Common myeloid progenitor, CD34-positive (primary cell): ENCODE results near the gene FTO.

Source experiments
- CTCF ChIA-PET: fragments of 350-600 bp; sonication (Branson Sonifier 250); formaldehyde crosslinking; loops from one replicate; lab custom pipeline; 2021; ENCODE audit warnings: antibody characterized with exemption; lab: Charles Lee
- POLR2A ChIA-PET: fragments of 350-600 bp; sonication (Branson Sonifier 250); formaldehyde crosslinking; loops from one replicate; lab custom pipeline; 2021; ENCODE audit warnings: antibody characterized with exemption; lab: Charles Lee
- DNase-seq, 3 donors: peaks; one replicate each; pipeline versions ENCODE4 v3.0.0 to v3.0.0-alpha.2; 2013
- H3K27ac ChIP-seq, 2 experiments: 1 replicate in 1 of 2; 2 replicates in 1 of 2; pipeline ENCODE4 v1.7.0; 2013; ENCODE audit warnings: inconsistent platforms in 2 of 2, low read length in 2 of 2, mild to moderate bottlenecking in 2 of 2, low read depth in 1 of 2, moderate library complexity in 1 of 2; ENCODE audit not compliant: severe bottlenecking in 2 of 2, insufficient read depth in 1 of 2, poor library complexity in 1 of 2
- H3K27me3 ChIP-seq, 5 experiments: replicated peaks in 2 of 5; 1 replicate in 3 of 5; 2 replicates in 2 of 5; pipeline versions ENCODE4 v1.6.1 to v1.7.0; 2013; ENCODE audit warnings: low read length in 4 of 5, mild to moderate bottlenecking in 2 of 5, moderate library complexity in 2 of 5, inconsistent platforms in 1 of 5; ENCODE audit not compliant: insufficient read depth in 5 of 5, control insufficient read depth in 4 of 5
- H3K36me3 ChIP-seq, 4 experiments: 1 replicate in 2 of 4; 2 replicates in 2 of 4; pipeline versions ENCODE4 v1.6.1 to v1.7.0; 2013; ENCODE audit warnings: low read length in 3 of 4, control low read depth in 1 of 4, mild to moderate bottlenecking in 1 of 4; ENCODE audit not compliant: control insufficient read depth in 4 of 4, insufficient read depth in 4 of 4
- H3K4me1 ChIP-seq, 4 experiments: 1 replicate in 3 of 4; 2 replicates in 1 of 4; pipeline versions ENCODE4 v1.6.1 to v1.7.1; 2013; ENCODE audit warnings: low read length in 3 of 4, mild to moderate bottlenecking in 3 of 4, control low read depth in 1 of 4, inconsistent platforms in 1 of 4, moderate library complexity in 1 of 4; ENCODE audit not compliant: control insufficient read depth in 4 of 4, insufficient read depth in 4 of 4; ENCODE audit errors: control extremely low read depth in 1 of 4
- H3K4me3 ChIP-seq, 7 experiments: 1 replicate in 4 of 7; 2 replicates in 3 of 7; pipeline versions ENCODE4 v1.5.1 to v1.7.0; 2013; ENCODE audit warnings: mild to moderate bottlenecking in 7 of 7, low read length in 6 of 7, moderate library complexity in 6 of 7, inconsistent platforms in 2 of 7, low read depth in 2 of 7, control low read depth in 1 of 7; ENCODE audit not compliant: insufficient read depth in 4 of 7, control insufficient read depth in 1 of 7; ENCODE audit errors: extremely low read depth in 1 of 7
- H3K9me3 ChIP-seq, 5 experiments: 1 replicate in 4 of 5; 2 replicates in 1 of 5; pipeline versions ENCODE4 v1.6.1 to v1.7.1; 2013; ENCODE audit warnings: low read length in 4 of 5, mild to moderate bottlenecking in 2 of 5, inconsistent platforms in 1 of 5, low read depth in 1 of 5, moderate library complexity in 1 of 5; ENCODE audit not compliant: control insufficient read depth in 4 of 5, insufficient read depth in 2 of 5; ENCODE audit errors: control extremely low read depth in 1 of 5
- WGBS: methylation state at CpG from one replicate; pipeline ENCODE4 v1.1.5; 2013; ENCODE audit not compliant: insufficient coverage; 5-methylcytosine and 5-hydroxymethylcytosine counted together

Gene FTO

GRCh38 chr16:53745086-53745485 is 41.1 kb downstream of the FTO start:
- peaks cover 0 to 8% (median 5%) of the 10 kb centered on the region in 4 experiments for H3K4me1 ChIP-seq
- no peaks in the 10 kb centered on the region for H3K36me3 ChIP-seq
- H3K9me3 ChIP-seq = peaks cover 0 to 2% (median 0%) of the 10 kb centered on the region in 5 experiments
- POLR2A ChIA-PET = no interaction called here
- WGBS = 100% methylated on average over 1 of the region's 3 CpGs
- H3K27ac ChIP-seq = no peak overlapping the region
- H3K4me3 ChIP-seq = no peak overlapping the region
- no peak for DNase-seq
- H3K27me3 ChIP-seq = no peaks in the 10 kb centered on the region
- CTCF ChIA-PET = no interaction called here

GRCh38 chr16:53745753-53746266 is 41.9 kb downstream of the FTO start:
- ChIA-PET CTCF (no interaction called here), POLR2A (no interaction called here)
- WGBS = 100% methylated on average over 2 of the region's 4 CpGs
- H3K4me3 ChIP-seq = no peak overlapping the region
- no peak overlapping the region for H3K27ac ChIP-seq
- H3K27me3 ChIP-seq = no peaks in the 10 kb centered on the region
- no peak for DNase-seq
- no peaks in the 10 kb centered on the region for H3K36me3 ChIP-seq
- peaks cover 0 to 2% (median 0%) of the 10 kb centered on the region in 5 experiments for H3K9me3 ChIP-seq
- peaks cover 0 to 8% (median 5%) of the 10 kb centered on the region in 4 experiments for H3K4me1 ChIP-seq

- CTCF ChIA-PET = no interaction called here
- no peaks in the 10 kb centered on the region for H3K4me1 ChIP-seq
Measured at GRCh38 chr16:53752560-53752959, 48.6 kb downstream of the FTO start.

GRCh38 chr16:53753431-53753830 is 49.5 kb downstream of the FTO start:
- CTCF ChIA-PET = interaction anchor here (0.7 to 2.2 kb wide), 3 partner anchors 10 to 139 kb away, joined by 3 to 8 read pairs (median 3); no protein-coding TSS in a partner anchor
- no peak overlapping the region for H3K27ac ChIP-seq
- no peak overlapping the region for H3K4me3 ChIP-seq
- no peak for DNase-seq
- peaks cover 0 to 2% (median 0%) of the 10 kb centered on the region in 5 experiments for H3K9me3 ChIP-seq
- H3K36me3 ChIP-seq = no peaks in the 10 kb centered on the region
- WGBS = 80% methylated on average over 1 of the region's 1 CpG
- no peaks in the 10 kb centered on the region for H3K4me1 ChIP-seq
- no peaks in the 10 kb centered on the region for H3K27me3 ChIP-seq
- POLR2A ChIA-PET = interaction anchor here (0.7 kb wide), 1 partner anchor 864 kb away, joined by 4 read pairs; no protein-coding TSS in a partner anchor

More at GRCh38 chr16:53752560-53752959, 48.6 kb downstream of the FTO start:
- WGBS = no CpG with 5 or more reads among the region's 1 CpG
- POLR2A ChIA-PET = interaction anchor here (0.7 kb wide), 1 partner anchor 865 kb away, joined by 4 read pairs; no protein-coding TSS in a partner anchor
- peaks cover 0 to 2% (median 0%) of the 10 kb centered on the region in 5 experiments for H3K9me3 ChIP-seq
- no peak overlapping the region for H3K27ac ChIP-seq
- no peaks in the 10 kb centered on the region for H3K36me3 ChIP-seq
- DNase-seq = no peak
- H3K27me3 ChIP-seq = no peaks in the 10 kb centered on the region
- no peak overlapping the region for H3K4me3 ChIP-seq

- H3K9me3 ChIP-seq = peaks cover 0 to 6% (median 0%) of the 10 kb centered on the region in 5 experiments
- H3K27me3 ChIP-seq = no peaks in the 10 kb centered on the region
- WGBS = 90% methylated on average over 8 of the region's 9 CpGs
- no peak overlapping the region for H3K4me3 ChIP-seq
- CTCF ChIA-PET = interaction anchor here (2.2 kb wide), 1 partner anchor 12 kb away, joined by 8 read pairs; no protein-coding TSS in a partner anchor
- H3K4me1 ChIP-seq = no peaks in the 10 kb centered on the region
- no peak for DNase-seq
- H3K36me3 ChIP-seq = no peaks in the 10 kb centered on the region
- POLR2A ChIA-PET = no interaction called here
- H3K27ac ChIP-seq = no peak overlapping the region
Measured at GRCh38 chr16:53755026-53755910, 51.3 kb downstream of the FTO start.

- CTCF ChIA-PET = interaction anchor here (1.0 kb wide), 1 partner anchor 26 kb away, joined by 3 read pairs; no protein-coding TSS in a partner anchor
- Histone ChIP-seq H3K27ac (no peak overlapping the region), H3K36me3 (no peaks in the 10 kb centered on the region), H3K9me3 (peaks cover 0 to 6% (median 0%) of the 10 kb centered on the region in 5 experiments), H3K4me1 (no peaks in the 10 kb centered on the region), H3K27me3 (no peaks in the 10 kb centered on the region), H3K4me3 (no peak overlapping the region)
- no peak for DNase-seq
- WGBS = 86% methylated on average over 1 of the region's 4 CpGs
- POLR2A ChIA-PET = no interaction called here
Measured at GRCh38 chr16:53756275-53756996, 52.5 kb downstream of the FTO start.
